ENCODE data around the gene NATD1. TPM values are rescaled to one million over a fixed set of nuclear protein-coding genes. Genes with fewer than 3 reads are reported as not detected.

NATD1 gene
- total and polyA plus RNA-seq, 10 of the 15 experiments (the other 5 are each of a cell fraction or from before 2014, with no cell fraction given) = 0.02 to 0.33 (median 0.15) TPM

DNA sequence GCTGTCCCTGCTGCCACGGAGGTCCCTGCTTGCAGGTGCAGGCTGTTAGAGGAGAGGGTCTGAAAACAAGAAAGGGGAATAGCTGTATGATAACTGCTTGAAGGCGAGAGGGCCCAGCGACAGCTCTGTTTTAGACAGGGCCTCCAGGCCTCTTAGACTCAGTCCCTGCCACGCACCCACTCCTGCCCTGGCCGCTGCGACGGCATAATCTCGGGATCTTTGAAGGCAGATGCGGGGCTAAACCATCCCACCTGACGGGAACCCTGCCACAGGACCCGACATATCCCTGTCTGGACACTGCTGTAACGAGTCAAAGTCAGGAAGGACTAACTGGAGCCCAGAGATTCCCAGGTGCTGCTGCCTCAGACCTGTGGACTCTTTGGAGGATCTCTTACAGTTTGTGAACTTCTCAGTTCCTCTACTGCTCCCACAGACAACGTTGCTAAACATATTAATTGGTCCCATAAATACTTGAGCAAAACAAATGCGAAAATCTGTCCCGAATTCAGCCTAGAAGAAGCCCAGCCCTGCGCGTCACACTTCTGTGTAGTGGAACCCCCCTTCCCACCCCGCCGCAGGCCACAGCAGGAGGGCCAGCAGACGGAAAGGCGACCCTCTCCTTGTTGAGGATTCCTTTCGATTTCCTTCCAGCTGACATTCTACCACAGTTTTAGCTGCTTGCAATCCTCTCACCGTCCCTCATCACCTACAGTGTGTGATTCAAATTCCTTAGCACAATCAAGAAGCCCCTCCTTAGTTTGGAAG lies 38.3 kb downstream of the NATD1 start:
- BruUV-seq (replicated peaks) = TSS peak; percentile 65
- POLR2A ChIA-PET = interaction anchor here (1.5 kb wide), 1 partner anchor 88 kb away, joined by 3 read pairs; the partner anchor contains the start of gene DHRS7B
- peak overlapping the region; percentile 87 for H2AFZ ChIP-seq (ENCODE audit: control insufficient read depth, low read depth, low read length)

More for the DNA sequence above, 38.3 kb downstream of the NATD1 start:
- DNase-seq (ENCODE audit: low read depth, low spot score) (no peak), ATAC-seq (peak; percentile 18), FAIRE-seq (no peak)
- Histone ChIP-seq H3K9me3 (replicated peaks; ENCODE audit: control insufficient read depth, insufficient read depth, low read length) (no peaks in the 10 kb centered on the region), H3K27me3 (replicated peaks in 1 of 2; ENCODE audit: control insufficient read depth in 2 of 2, insufficient read depth in 2 of 2, low read length in 1 of 2) (no peaks in the 10 kb centered on the region), H3K9ac (ENCODE audit: control insufficient read depth, insufficient read depth, low read length) (peak overlapping the region; percentile 94), H4K20me1 (ENCODE audit: control insufficient read depth, insufficient read depth) (no peaks in the 10 kb centered on the region), H3K4me1 (ENCODE audit: control insufficient read depth, insufficient read depth, low read length) (peaks cover 9% of the 10 kb centered on the region; the same call in 1 of the 2 replicates), H3K27ac (ENCODE audit: control insufficient read depth, insufficient read depth) (peak overlapping the region; percentile 90), H3K4me2 (ENCODE audit: control insufficient read depth, insufficient read depth) (peak overlapping the region; percentile 91), H3K36me3 (ENCODE audit: control insufficient read depth in 2 of 2, insufficient read depth in 2 of 2, low read length in 1 of 2) (peaks cover 0 to 2% of the 10 kb centered on the region in 2 experiments; a peak in 2 of 4 replicates), H3K4me3 (peak overlapping the region; percentile 81), H3K79me2 (ENCODE audit: control insufficient read depth, insufficient read depth, low read length) (peaks cover 56% of the 10 kb centered on the region)
- WGBS (ENCODE audit: insufficient coverage, insufficient replicate concordance, low lambda C conversion rate, missing lambda C conversion rate) = 21% methylated on average over 23 of the region's 23 CpGs
- TF ChIP-seq SPI1 (IDR thresholded peaks at IDR 0.05; ENCODE audit: borderline replicate concordance, insufficient read depth, low read depth, low read length) = peak; percentile 60; the same call in 1 of the 2 replicates
- TF ChIP-seq RUNX3 (IDR thresholded peaks at IDR 0.05; ENCODE audit: low read length) = no peak
- no peak for TF ChIP-seq PAX8 (IDR thresholded peaks at IDR 0.05)
- TF ChIP-seq GATAD2B (conservative IDR thresholded peaks at IDR 0.05; ENCODE audit: low read depth) = 0 out of 2 replicates have a peak, but pooled peaks have one; percentile 1
- TF ChIP-seq NFIC (IDR thresholded peaks at IDR 0.05; ENCODE audit: low read depth, low read length) = no peak
- peak; percentile 14; the same call in 1 of the 2 replicates for TF ChIP-seq MTA2 (IDR thresholded peaks at IDR 0.05; ENCODE audit: low read depth)
- no peak for TF ChIP-seq ZBED1 (IDR thresholded peaks at IDR 0.05; ENCODE audit: borderline replicate concordance)
- TF ChIP-seq, protein P1, sequence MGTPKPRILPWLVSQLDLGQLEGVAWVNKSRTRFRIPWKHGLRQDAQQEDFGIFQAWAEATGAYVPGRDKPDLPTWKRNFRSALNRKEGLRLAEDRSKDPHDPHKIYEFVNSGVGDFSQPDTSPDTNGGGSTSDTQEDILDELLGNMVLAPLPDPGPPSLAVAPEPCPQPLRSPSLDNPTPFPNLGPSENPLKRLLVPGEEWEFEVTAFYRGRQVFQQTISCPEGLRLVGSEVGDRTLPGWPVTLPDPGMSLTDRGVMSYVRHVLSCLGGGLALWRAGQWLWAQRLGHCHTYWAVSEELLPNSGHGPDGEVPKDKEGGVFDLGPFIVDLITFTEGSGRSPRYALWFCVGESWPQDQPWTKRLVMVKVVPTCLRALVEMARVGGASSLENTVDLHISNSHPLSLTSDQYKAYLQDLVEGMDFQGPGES (IDR thresholded peaks at IDR 0.05) = no peak
- TF ChIP-seq, protein P2, sequence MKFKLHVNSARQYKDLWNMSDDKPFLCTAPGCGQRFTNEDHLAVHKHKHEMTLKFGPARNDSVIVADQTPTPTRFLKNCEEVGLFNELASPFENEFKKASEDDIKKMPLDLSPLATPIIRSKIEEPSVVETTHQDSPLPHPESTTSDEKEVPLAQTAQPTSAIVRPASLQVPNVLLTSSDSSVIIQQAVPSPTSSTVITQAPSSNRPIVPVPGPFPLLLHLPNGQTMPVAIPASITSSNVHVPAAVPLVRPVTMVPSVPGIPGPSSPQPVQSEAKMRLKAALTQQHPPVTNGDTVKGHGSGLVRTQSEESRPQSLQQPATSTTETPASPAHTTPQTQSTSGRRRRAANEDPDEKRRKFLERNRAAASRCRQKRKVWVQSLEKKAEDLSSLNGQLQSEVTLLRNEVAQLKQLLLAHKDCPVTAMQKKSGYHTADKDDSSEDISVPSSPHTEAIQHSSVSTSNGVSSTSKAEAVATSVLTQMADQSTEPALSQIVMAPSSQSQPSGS (IDR thresholded peaks at IDR 0.05; ENCODE audit: low read length) = no peak
- TF ChIP-seq, protein P3, sequence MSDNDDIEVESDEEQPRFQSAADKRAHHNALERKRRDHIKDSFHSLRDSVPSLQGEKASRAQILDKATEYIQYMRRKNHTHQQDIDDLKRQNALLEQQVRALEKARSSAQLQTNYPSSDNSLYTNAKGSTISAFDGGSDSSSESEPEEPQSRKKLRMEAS (IDR thresholded peaks at IDR 0.05; ENCODE audit: low read depth, low read length) = no peak
- ChIA-PET SMC1A (ENCODE audit: uncharacterized antibody, unreplicated experiment) (interaction anchor here (0.6 to 1.6 kb wide), 5 partner anchors 53 to 96 kb away, joined by 3 to 6 read pairs (median 4); no protein-coding TSS in a partner anchor), CTCF (interaction anchor here (0.8 to 1.7 kb wide), 3 partner anchors 25 to 95 kb away, joined by 3 to 5 read pairs (median 3); no protein-coding TSS in a partner anchor), RAD21 (ENCODE audit: unreplicated experiment) (interaction anchor here (1.1 kb wide), 1 partner anchor 75 kb away, joined by 3 read pairs; no protein-coding TSS in a partner anchor)
- intact Hi-C loops (cut with micrococcal nuclease; ENCODE audit: unreplicated experiment) (loop anchor here (2.0 to 5.0 kb wide), 3 partner anchors 72 to 173 kb away; partner anchors contain the start of genes DHRS7B and USP22), in situ Hi-C loops (cut with MboI) (loop anchor here (5.0 kb wide), 2 partner anchors 102 to 178 kb away; no protein-coding TSS in a partner anchor)
